GM21576 (cell line): ENCODE measurements around the gene RASGRF1.
A peak's percentile ranks its signal among the peaks of the same experiment; 100 is the strongest.

Source experiments
- ATAC-seq: cut with Tn5 transposase; IDR thresholded peaks from one replicate; pipeline ENCODE4 v1.9.1; 2021; ENCODE audit warnings: mild to moderate bottlenecking, moderate library complexity; ENCODE audit not compliant: unreplicated experiment

RASGRF1 gene

GRCh38 chr15:78960308-78960707 is 130.3 kb downstream of the RASGRF1 start:
- no peak for ATAC-seq

DNA sequence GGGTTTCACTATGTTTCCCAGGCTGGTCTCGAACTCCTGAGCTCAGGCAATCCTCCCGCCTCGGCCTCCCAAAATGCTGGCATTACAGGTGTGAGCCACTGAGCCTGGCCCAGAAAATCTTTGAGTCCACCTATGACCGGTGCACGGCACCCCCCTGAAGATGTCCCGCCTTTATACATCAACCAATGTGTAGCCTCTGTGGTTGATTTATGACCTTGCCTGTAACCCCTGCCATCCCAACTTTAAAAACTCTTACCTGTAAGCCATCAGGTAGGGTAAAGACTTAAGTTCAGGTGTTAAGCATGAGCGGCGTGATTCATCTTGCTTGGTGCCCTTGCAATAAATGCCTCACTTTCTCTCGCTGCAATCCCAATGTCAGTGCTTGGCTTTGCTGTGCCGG is 131.2 kb downstream of the RASGRF1 start:
- no peak for ATAC-seq

DNA sequence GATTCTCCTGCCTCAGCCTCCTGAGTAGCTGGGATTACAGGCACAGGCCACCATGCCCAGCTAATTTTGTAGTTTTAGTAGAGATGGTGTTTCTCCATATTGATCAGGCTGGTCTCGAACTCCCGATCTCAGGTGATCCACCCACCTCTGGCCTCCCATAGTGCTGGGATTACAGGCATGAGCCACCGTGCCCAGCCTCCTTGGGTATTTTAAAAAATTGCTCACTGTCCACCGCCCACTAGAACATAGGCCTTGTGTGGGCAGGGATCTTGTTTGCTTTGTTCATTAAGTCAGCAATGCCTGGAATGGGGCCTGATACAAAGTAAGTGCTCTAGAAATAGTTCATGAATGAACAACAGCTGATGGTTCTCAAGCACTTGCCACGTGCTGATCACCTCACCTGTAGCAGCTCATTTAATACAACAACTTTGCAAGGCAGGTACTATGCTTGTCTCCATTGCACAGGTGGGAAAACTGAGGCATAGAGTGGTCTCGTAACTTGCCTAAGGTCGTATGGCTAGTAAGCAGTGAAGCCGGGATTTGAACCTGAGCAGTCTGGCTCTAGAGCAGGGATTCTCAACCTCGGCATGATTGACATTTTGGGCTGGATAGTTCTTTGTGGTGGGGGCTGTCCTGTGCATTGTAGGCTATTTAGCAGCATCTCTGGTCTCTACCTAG is 133.0 kb downstream of the RASGRF1 start:
- no peak for ATAC-seq

- no peak for ATAC-seq
Observed at GRCh38 chr15:78956937-78957336, 133.6 kb downstream of the RASGRF1 start.

DNA sequence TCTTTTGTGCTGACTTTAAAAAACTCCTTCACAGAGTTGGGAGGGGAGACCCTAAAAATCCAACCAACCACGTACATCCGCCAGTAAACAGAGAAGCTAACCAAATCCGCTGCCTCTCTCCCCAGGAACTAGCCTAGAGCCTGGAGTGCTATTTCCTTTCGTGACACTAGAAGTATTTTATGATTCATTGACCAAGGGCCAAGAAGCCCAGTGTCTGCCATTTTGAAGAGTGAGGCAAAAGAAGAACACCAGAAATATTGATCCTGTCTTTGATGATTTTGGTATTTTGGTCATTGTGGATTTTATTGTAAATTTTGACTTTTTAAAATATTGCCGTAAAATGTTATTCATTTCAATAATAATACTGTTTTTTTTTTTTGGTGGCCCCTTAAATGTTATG is 135.2 kb downstream of the RASGRF1 start:
- ATAC-seq = no peak

DNA sequence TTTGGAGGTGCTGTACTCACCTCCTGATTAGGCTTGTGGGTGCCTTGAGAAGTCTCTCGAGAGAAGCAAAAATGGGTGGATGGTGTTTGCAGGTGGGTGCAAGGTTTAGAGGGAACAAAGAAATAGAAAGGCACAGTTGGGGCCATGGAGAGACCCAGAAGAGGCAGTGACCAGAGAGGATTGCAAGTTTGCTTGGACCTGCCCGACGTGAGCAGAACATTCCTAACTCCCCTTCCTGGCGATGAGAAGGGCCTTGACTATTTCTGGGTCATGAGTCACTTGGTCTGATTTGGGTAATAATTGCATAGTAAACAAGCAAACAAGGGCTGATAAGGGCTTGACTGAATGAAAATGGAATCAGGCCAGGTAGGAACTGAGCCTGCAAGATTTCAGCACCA is 138.7 kb downstream of the RASGRF1 start:
- no peak for ATAC-seq

- no peak for ATAC-seq
Observed at GRCh38 chr15:78950902-78951840, 139.4 kb downstream of the RASGRF1 start.

DNA sequence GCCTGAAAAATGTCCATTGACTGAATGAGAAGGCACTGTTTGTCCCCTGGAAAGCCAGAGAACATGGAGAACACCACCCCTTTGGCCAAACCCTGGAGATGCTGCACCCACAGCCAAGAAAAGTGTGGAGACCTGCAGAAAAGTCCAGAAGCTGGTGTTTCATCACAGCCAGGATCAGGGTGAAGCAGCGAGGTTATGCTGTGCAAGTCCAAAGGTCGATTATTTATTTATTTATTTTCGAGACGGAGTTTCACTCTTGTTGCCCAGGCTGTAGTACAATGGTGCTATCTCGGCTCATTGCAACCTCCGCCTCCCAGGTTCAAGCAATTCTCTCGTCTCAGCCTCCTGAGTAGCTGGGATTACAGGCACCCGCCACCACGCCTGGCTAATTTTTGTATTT is 140.2 kb downstream of the RASGRF1 start:
- no peak for ATAC-seq

DNA sequence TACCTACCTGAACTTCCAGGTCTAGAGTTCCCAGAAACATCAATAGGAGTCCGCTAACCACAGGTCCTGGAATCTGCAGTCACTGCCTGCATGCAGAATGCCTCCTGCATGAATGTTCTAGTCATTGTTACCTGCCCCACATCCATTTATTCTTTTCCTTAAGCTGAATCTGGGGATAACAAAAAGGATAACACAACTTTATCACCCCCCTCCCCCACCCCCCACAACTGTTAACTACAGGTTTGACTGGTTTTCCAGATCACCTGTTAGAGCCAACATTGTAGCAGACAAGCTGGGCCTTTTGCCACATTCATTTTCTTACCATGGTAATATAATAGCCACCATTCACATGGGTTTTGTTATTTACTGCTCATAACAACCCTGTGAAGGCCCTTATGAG is 141.1 kb downstream of the RASGRF1 start:
- no peak for ATAC-seq

DNA sequence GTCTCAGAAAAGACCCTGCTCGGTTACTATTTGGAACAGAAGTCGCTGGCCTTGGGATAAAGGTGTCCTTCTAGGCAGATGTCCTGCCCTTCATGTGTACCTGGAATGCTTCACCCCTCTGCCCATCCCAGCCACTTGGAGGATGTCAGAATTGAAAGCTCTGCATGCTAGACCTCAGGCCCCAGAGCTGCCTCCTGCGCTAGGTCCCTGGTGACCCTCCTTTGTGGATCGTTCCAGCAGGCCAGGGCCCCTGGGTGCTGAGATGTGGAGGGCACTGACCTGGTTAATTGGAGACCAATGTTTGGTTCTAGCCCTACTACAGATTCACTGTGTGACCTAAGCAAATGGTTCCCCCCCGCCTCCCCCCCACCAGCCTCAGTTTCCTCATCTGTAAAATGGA is 143.1 kb downstream of the RASGRF1 start:
- ATAC-seq = no peak

GRCh38 chr15:78946493-78946892 is 144.1 kb downstream of the RASGRF1 start:
- no peak for ATAC-seq

- peak; percentile 72 for ATAC-seq
Observed at GRCh38 chr15:78944669-78945407, 145.7 kb downstream of the RASGRF1 start, which contains the start of gene CTSH. Gene CTSH (minus strand): TSS chr15:78945046. CDS start chr15:78944981, 65 bp downstream.

GRCh38 chr15:78944202-78944625 is 146.4 kb downstream of the RASGRF1 start:
- ATAC-seq = peak; percentile 19

DNA sequence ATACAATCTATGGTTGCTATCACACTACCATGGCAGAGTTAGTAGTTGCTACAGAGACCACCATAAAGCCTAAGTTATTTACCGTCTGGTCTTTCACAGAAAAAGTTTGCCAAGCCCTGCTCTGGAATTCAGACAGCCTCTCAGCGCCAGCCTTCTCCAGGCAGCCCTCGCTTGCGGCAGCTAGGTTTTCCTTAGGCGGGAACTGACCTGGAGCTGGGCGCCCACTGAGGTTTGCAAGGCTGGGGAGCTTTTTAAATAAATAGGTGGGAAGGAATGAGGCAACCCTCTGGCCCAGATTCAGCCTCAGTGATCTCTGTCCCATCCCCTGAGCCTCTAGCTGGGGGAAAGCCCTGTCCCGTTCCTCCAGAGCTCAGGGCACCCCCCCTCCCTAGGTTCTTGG is 146.9 kb downstream of the RASGRF1 start:
- no peak for ATAC-seq

DNA sequence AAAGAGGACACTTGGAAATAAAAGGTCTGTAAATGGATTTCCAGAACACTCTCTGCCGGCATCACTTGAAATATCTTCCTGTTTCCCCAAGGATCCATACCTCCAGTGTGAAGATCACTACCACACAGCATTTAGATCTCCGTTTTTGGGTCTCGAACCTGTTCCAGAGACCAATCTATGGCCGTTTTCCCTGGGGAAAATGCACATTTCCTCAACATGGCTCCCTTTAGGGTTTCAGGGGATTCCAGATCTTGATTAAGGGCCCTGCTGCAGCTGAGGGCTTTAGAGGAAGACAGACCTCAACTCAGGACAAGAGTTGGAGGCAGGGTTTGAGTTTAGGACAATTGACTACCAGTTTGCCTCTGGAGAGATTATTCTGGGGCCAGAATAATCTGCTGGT is 147.8 kb downstream of the RASGRF1 start:
- no peak for ATAC-seq

DNA sequence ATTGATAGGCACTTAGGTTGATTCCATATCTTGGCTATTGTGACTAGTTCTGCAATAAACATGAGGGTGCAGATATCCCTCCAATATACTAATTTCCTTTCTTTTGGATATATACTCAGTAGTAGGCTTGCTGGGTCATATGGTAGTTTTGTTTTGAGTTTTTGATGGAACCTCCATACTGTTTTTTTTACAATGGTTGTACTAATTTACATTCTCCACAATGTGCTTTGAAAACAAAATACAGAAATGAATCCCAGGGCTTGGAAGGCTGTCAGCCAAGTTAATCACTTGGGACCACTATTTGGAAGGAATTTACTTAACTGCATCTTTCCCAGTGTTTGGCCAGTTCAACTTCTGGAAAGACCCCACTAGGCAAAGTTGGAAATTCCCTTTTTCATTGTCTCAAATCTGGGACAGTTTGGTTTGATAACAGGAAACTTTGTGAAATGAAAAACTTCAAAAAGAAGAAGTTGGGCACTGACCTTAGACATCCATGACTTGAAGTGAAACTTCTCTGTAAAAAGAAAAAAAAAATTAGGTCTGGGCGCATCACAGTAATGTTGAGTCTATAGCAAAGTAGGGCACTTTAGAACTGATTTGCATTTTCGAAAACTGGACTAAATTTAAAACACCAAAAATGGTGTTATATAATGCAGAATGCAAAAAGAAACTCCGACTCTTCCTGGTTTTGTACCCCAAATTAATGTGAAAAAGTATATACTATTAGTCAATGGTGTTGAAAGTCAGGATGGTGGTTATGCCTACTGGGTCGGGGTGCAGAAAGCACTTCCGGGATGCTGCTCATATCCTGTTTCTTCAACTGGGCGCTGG is 151.7 kb downstream of the RASGRF1 start:
- ATAC-seq = peak; percentile 54

DNA sequence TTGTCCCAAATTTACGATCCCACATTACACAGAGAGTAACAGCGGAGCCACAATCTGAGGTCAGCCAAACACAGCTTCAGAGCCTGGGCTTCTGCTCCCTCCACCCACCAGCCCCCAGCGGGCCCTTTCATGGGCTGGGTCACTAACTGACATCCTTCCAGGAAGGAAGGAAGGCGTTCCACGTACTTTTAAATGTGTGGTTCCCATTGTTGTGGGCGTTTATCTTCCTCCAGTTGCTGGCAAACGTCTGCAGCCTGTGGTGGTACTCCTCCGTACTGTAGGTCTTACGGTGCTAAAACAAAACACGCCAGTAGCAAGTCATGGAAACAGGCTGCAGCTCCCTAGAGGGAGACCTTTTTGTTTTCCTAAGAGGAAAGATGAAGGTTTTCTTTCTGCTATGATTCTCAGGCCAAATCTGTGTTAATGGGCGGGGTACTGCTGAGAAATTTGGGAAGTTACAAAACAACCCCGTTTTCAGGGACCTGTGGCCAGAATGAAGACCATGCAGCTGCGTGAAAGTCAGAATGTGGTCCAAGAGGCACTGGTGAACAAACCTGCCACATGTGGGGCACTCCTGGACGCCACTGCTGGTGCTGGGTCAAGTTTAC is 153.3 kb downstream of the RASGRF1 start:
- no peak for ATAC-seq

DNA sequence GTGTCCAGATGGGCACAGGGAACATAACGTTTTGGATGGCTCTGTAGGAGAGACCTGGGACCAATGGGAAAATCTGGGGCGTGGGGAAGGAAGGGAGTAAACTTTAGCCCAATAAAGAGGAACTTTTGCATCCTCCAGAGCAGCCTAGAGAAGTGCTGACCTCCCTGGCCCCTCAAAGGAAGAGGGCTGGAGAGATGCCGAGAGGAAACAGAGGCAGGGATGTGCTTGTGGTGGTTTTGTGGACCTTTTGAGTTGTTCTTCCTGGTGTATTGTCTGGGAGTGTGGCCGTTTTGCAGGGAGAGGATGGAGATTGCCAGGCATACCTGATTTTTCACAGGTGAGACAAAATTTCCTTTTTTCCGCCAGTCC is 155.9 kb downstream of the RASGRF1 start:
- ATAC-seq = no peak

- ATAC-seq = no peak
Observed at GRCh38 chr15:78933823-78934654, 156.5 kb downstream of the RASGRF1 start.
